HEK293 (cell line): Measurements from ENCODE around the gene RNASEH2A.
A peak's percentile ranks its signal among the peaks of the same experiment; 100 is the strongest.

Source experiments
- CTCF ChIA-PET: fragments of 350-600 bp; formaldehyde crosslinking; extraction: SDS; loops from one replicate; lab custom pipeline; 2021; ENCODE audit warnings: antibody characterized with exemption; lab: Yijun Ruan, JAX
- POLR2A ChIA-PET: fragments of 300-600 bp; formaldehyde crosslinking; extraction: SDS; loops from one replicate; lab custom pipeline; 2020; ENCODE audit warnings: antibody characterized with exemption, inconsistent platforms; lab: Yijun Ruan, JAX
- H3K27ac ChIP-seq: fragments of 200-500 bp; sonication (Bioruptor generic); 2 replicates; pipeline ENCODE4 v1.5.1; 2014; ENCODE audit warnings: low read depth, low read length, control low read depth, inconsistent platforms; ENCODE audit errors: extremely low read depth
- H3K36me3 ChIP-seq, 2 experiments: fragments of 200-500 bp in 1 of 2; sonication (Bioruptor generic) in 1 of 2; 1 replicate in 1 of 2; 2 replicates in 1 of 2; pipeline ENCODE4 v1.5.1; 2014 to 2017; ENCODE audit warnings: inconsistent platforms in 2 of 2, low read length in 2 of 2; ENCODE audit not compliant: control insufficient read depth in 2 of 2, insufficient read depth in 1 of 2
- H3K4me1 ChIP-seq: fragments of 200-500 bp; sonication (Bioruptor generic); 2 replicates; pipeline ENCODE4 v1.5.1; 2014; ENCODE audit warnings: mild to moderate bottlenecking, low read length, inconsistent platforms; ENCODE audit not compliant: control insufficient read depth, insufficient read depth
- H3K4me3 ChIP-seq: 2 replicates; pipeline ENCODE4 v1.5.1; 2011; ENCODE audit warnings: low read depth, mild to moderate bottlenecking, control low read depth, low read length, moderate library complexity
- H3K9me3 ChIP-seq: fragments of 200-500 bp; sonication (Bioruptor generic); 2 replicates; pipeline ENCODE4 v1.5.1; 2014; ENCODE audit warnings: low read depth, low read length, inconsistent platforms; ENCODE audit not compliant: control insufficient read depth, insufficient read depth
- EGR2 ChIP-seq: fragments of 450-650 bp; formaldehyde crosslinking; IDR thresholded peaks from 2 replicates; pipeline ENCODE4 v1.5.1; 2016; ENCODE audit warnings: low read depth, missing biosample characterization, missing genetic modification characterization
- HOXC10 ChIP-seq: sonication (generic); formaldehyde crosslinking; IDR thresholded peaks from 2 replicates; pipeline ENCODE4 v1.8.1; 2023; ENCODE audit warnings: mild to moderate bottlenecking, missing genetic modification reagents
- IKZF3 ChIP-seq: fragments of 450-650 bp; IDR thresholded peaks from 2 replicates; pipeline ENCODE4 v1.5.0; 2018; ENCODE audit warnings: missing biosample characterization, mild to moderate bottlenecking, missing genetic modification characterization, moderate library complexity
- KLF1 ChIP-seq: fragments of 450-650 bp; formaldehyde crosslinking; IDR thresholded peaks from 2 replicates; pipeline ENCODE4 v1.5.1; 2016; ENCODE audit warnings: missing biosample characterization, missing genetic modification characterization
- MEIS1 ChIP-seq: sonication (generic); formaldehyde crosslinking; IDR thresholded peaks from 2 replicates; pipeline ENCODE4 v1.8.1; 2022; ENCODE audit warnings: missing genetic modification reagents, mild to moderate bottlenecking, borderline replicate concordance
- MZF1 ChIP-seq: fragments of 450-650 bp; formaldehyde crosslinking; IDR thresholded peaks from 2 replicates; pipeline ENCODE4 v1.5.1; 2017; ENCODE audit warnings: missing biosample characterization, missing genetic modification characterization, borderline replicate concordance
- PRDM1 ChIP-seq: fragments of 450-650 bp; formaldehyde crosslinking; IDR thresholded peaks from 2 replicates; pipeline ENCODE4; 2016; ENCODE audit warnings: missing biosample characterization, missing genetic modification characterization
- REPIN1 ChIP-seq: fragments of 450-650 bp; formaldehyde crosslinking; IDR thresholded peaks from 2 replicates; pipeline ENCODE4 v1.5.1; 2017; ENCODE audit warnings: missing biosample characterization, missing genetic modification characterization, low read depth
- SP3 ChIP-seq: fragments of 450-650 bp; formaldehyde crosslinking; IDR thresholded peaks from 2 replicates; pipeline ENCODE4 v1.5.1; 2016; ENCODE audit warnings: missing biosample characterization, missing genetic modification characterization
- SP7 ChIP-seq: fragments of 450-650 bp; formaldehyde crosslinking; IDR thresholded peaks from 2 replicates; pipeline ENCODE4 v1.5.1; 2016; ENCODE audit warnings: missing biosample characterization, missing genetic modification characterization
- ZFP37 ChIP-seq: fragments of 450-650 bp; formaldehyde crosslinking; IDR thresholded peaks from 2 replicates; pipeline ENCODE4 v1.5.1; 2016; ENCODE audit warnings: missing biosample characterization, missing genetic modification characterization
- ZIC2 ChIP-seq: fragments of 450-650 bp; formaldehyde crosslinking; IDR thresholded peaks from 2 replicates; pipeline ENCODE4 v1.5.1; 2016; ENCODE audit warnings: missing biosample characterization, missing genetic modification characterization
- ZNF121 ChIP-seq: fragments of 450-650 bp; formaldehyde crosslinking; IDR thresholded peaks from 2 replicates; pipeline ENCODE4 v1.5.1; 2016; ENCODE audit warnings: missing biosample characterization, missing genetic modification characterization
- ZNF132 ChIP-seq: fragments of 450-650 bp; formaldehyde crosslinking; IDR thresholded peaks from 2 replicates; pipeline ENCODE4 v1.5.1; 2017; ENCODE audit warnings: missing biosample characterization, missing genetic modification characterization, borderline replicate concordance
- ZNF211 ChIP-seq: fragments of 450-650 bp; formaldehyde crosslinking; IDR thresholded peaks from 2 replicates; pipeline ENCODE4 v1.5.1; 2016; ENCODE audit warnings: low read depth, missing biosample characterization, missing genetic modification characterization
- ZNF626 ChIP-seq: fragments of 450-650 bp; sonication (Bioruptor Pico); formaldehyde crosslinking; IDR thresholded peaks from 2 replicates; pipeline ENCODE4 v1.5.1; 2018; ENCODE audit warnings: missing biosample characterization, missing genetic modification characterization, inconsistent platforms
- ZNF701 ChIP-seq: fragments of 450-650 bp; formaldehyde crosslinking; IDR thresholded peaks from 2 replicates; pipeline ENCODE4 v1.5.1; 2016; ENCODE audit warnings: missing biosample characterization, missing genetic modification characterization
- ZNF76 ChIP-seq: fragments of 450-650 bp; formaldehyde crosslinking; IDR thresholded peaks from 2 replicates; pipeline ENCODE4; 2016; ENCODE audit warnings: low read depth, missing biosample characterization, missing genetic modification characterization, borderline replicate concordance
- TF ChIP-seq, protein P1 (sequence below): fragments of 450-650 bp; formaldehyde crosslinking; IDR thresholded peaks from 2 replicates; pipeline ENCODE4 v1.5.1; 2016; ENCODE audit warnings: missing biosample characterization, missing genetic modification characterization, borderline replicate concordance
- TF ChIP-seq, protein P2 (sequence below): fragments of 450-650 bp; formaldehyde crosslinking; IDR thresholded peaks from 2 replicates; pipeline ENCODE4 v1.5.1; 2016; ENCODE audit warnings: missing biosample characterization, missing genetic modification characterization
- TF ChIP-seq, protein P3 (sequence below): fragments of 450-650 bp; formaldehyde crosslinking; IDR thresholded peaks from 2 replicates; pipeline ENCODE4 v1.5.1; 2016; ENCODE audit warnings: missing biosample characterization, missing genetic modification characterization, low read depth
- TF ChIP-seq, protein P4 (sequence below): fragments of 450-650 bp; formaldehyde crosslinking; IDR thresholded peaks from 2 replicates; pipeline ENCODE4; 2016; ENCODE audit warnings: missing biosample characterization, missing genetic modification characterization
- TF ChIP-seq, protein P5 (sequence below): fragments of 450-650 bp; formaldehyde crosslinking; IDR thresholded peaks from 2 replicates; pipeline ENCODE4 v1.5.1; 2016; ENCODE audit warnings: missing biosample characterization, missing genetic modification characterization

The RNASEH2A gene

DNA sequence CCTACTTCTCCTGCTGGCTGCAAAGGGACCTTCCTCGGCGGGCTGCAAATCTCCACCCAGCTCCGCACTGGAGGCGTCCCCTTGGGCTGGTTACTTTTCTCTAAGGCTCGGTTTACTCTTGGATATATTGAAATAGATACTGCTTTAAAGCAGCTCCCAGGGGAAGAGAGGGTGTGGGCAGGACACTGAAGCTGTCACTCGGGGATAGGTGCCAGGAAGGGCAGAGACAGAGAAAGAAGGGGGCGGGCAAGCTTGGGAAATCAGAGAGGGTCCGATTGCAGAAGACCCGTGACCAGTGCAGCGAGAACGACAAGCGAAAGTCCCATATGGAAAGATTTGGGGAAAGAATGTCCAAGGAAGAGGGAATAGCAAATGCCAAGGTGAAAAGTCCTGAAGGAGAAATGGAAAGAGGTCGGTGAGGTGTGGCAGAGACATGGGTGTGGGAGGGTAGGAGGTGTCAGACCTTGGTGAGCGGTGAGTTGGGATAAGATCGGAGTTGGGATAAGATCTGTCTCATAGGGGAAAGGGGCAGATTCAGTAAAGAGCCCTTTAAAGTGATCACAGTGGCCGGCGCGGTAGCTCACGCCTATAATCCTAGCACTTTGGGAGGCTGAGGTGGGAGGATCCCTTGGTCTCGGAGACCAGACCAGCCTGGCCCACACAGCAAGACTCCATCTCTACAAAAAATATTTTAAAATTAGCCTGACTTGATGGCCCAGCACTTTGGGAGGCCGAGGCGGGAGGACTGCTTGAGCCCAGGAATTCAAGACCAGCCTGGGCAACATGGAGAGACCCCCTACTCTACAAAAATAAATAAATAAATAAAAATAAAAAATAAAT, 3.9 kb upstream of the RNASEH2A start:
- peak overlapping the region; percentile 86 for H3K4me3 ChIP-seq
- no peaks in the 10 kb centered on the region for H3K9me3 ChIP-seq
- H3K4me1 ChIP-seq = no peaks in the 10 kb centered on the region; the same call in 1 of the 2 replicates
- H3K36me3 ChIP-seq = peaks cover 9 to 29% of the 10 kb centered on the region in 2 experiments; a peak in 2 of 3 replicates
- H3K27ac ChIP-seq = peak overlapping the region; percentile 76; the same call in 1 of the 2 replicates
- ChIA-PET POLR2A (interaction anchor here (0.6 to 2.8 kb wide), 3 partner anchors 11 to 961 kb away, joined by 3 to 18 read pairs (median 5); partner anchors contain the start of gene JUNB), CTCF (interaction anchor here (0.6 to 16.5 kb wide), 5 partner anchors 25 to 844 kb away, joined by 3 to 386 read pairs (median 3); no protein-coding TSS in a partner anchor)
- no peak; the same call in 1 of the 2 replicates for TF ChIP-seq ZIC2 (tag by site-specific recombination)
- TF ChIP-seq, protein P1, sequence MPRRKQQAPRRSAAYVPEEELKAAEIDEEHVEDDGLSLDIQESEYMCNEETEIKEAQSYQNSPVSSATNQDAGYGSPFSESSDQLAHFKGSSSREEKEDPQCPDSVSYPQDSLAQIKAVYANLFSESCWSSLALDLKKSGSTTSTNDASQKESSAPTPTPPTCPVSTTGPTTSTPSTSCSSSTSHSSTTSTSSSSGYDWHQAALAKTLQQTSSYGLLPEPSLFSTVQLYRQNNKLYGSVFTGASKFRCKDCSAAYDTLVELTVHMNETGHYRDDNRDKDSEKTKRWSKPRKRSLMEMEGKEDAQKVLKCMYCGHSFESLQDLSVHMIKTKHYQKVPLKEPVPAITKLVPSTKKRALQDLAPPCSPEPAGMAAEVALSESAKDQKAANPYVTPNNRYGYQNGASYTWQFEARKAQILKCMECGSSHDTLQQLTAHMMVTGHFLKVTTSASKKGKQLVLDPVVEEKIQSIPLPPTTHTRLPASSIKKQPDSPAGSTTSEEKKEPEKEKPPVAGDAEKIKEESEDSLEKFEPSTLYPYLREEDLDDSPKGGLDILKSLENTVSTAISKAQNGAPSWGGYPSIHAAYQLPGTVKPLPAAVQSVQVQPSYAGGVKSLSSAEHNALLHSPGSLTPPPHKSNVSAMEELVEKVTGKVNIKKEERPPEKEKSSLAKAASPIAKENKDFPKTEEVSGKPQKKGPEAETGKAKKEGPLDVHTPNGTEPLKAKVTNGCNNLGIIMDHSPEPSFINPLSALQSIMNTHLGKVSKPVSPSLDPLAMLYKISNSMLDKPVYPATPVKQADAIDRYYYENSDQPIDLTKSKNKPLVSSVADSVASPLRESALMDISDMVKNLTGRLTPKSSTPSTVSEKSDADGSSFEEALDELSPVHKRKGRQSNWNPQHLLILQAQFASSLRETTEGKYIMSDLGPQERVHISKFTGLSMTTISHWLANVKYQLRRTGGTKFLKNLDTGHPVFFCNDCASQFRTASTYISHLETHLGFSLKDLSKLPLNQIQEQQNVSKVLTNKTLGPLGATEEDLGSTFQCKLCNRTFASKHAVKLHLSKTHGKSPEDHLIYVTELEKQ (tag by site-specific recombination) = no peak
- TF ChIP-seq, protein P2, sequence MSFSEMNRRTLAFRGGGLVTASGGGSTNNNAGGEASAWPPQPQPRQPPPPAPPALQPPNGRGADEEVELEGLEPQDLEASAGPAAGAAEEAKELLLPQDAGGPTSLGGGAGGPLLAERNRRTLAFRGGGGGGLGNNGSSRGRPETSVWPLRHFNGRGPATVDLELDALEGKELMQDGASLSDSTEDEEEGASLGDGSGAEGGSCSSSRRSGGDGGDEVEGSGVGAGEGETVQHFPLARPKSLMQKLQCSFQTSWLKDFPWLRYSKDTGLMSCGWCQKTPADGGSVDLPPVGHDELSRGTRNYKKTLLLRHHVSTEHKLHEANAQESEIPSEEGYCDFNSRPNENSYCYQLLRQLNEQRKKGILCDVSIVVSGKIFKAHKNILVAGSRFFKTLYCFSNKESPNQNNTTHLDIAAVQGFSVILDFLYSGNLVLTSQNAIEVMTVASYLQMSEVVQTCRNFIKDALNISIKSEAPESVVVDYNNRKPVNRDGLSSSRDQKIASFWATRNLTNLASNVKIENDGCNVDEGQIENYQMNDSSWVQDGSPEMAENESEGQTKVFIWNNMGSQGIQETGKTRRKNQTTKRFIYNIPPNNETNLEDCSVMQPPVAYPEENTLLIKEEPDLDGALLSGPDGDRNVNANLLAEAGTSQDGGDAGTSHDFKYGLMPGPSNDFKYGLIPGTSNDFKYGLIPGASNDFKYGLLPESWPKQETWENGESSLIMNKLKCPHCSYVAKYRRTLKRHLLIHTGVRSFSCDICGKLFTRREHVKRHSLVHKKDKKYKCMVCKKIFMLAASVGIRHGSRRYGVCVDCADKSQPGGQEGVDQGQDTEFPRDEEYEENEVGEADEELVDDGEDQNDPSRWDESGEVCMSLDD = no peak
- peak; percentile 76 for TF ChIP-seq MZF1 (tag by site-specific recombination)
- TF ChIP-seq PRDM1 = peak; percentile 79
- TF ChIP-seq SP3 (tag by site-specific recombination) = peak; percentile 50; the same call in 1 of the 2 replicates
- TF ChIP-seq ZNF626 = no peak
- TF ChIP-seq REPIN1 = no peak
- TF ChIP-seq IKZF3 (tag by site-specific recombination) = peak; percentile 23; the same call in 1 of the 2 replicates
- TF ChIP-seq MEIS1 = no peak
- TF ChIP-seq, protein P3, sequence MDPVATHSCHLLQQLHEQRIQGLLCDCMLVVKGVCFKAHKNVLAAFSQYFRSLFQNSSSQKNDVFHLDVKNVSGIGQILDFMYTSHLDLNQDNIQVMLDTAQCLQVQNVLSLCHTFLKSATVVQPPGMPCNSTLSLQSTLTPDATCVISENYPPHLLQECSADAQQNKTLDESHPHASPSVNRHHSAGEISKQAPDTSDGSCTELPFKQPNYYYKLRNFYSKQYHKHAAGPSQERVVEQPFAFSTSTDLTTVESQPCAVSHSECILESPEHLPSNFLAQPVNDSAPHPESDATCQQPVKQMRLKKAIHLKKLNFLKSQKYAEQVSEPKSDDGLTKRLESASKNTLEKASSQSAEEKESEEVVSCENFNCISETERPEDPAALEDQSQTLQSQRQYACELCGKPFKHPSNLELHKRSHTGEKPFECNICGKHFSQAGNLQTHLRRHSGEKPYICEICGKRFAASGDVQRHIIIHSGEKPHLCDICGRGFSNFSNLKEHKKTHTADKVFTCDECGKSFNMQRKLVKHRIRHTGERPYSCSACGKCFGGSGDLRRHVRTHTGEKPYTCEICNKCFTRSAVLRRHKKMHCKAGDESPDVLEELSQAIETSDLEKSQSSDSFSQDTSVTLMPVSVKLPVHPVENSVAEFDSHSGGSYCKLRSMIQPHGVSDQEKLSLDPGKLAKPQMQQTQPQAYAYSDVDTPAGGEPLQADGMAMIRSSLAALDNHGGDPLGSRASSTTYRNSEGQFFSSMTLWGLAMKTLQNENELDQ (tag by site-specific recombination) = no peak
- peak; percentile 82 for TF ChIP-seq EGR2
- peak; percentile 93 for TF ChIP-seq ZNF121
- no peak for TF ChIP-seq ZNF701 (tag by site-specific recombination)
- no peak for TF ChIP-seq ZFP37 (tag by site-specific recombination)
- TF ChIP-seq ZNF211 (tag by site-specific recombination) = no peak
- TF ChIP-seq KLF1 (tag by site-specific recombination) = 0 out of 2 replicates have a peak, but pooled peaks have one; percentile 54
- TF ChIP-seq ZNF76 (tag by site-specific recombination) = 0 out of 2 replicates have a peak, but pooled peaks have one; percentile 9
- TF ChIP-seq, protein P4, sequence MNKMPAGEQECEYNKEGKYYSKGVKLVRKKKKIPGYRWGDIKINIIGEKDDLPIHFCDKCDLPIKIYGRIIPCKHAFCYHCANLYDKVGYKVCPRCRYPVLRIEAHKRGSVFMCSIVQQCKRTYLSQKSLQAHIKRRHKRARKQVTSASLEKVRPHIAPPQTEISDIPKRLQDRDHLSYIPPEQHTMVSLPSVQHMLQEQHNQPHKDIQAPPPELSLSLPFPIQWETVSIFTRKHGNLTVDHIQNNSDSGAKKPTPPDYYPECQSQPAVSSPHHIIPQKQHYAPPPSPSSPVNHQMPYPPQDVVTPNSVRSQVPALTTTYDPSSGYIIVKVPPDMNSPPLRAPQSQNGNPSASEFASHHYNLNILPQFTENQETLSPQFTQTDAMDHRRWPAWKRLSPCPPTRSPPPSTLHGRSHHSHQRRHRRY (tag by site-specific recombination) = no peak
- TF ChIP-seq SP7 = no peak
- no peak for TF ChIP-seq ZNF132
- no peak for TF ChIP-seq HOXC10 (CRISPR knock-in tag)
- TF ChIP-seq, protein P5, sequence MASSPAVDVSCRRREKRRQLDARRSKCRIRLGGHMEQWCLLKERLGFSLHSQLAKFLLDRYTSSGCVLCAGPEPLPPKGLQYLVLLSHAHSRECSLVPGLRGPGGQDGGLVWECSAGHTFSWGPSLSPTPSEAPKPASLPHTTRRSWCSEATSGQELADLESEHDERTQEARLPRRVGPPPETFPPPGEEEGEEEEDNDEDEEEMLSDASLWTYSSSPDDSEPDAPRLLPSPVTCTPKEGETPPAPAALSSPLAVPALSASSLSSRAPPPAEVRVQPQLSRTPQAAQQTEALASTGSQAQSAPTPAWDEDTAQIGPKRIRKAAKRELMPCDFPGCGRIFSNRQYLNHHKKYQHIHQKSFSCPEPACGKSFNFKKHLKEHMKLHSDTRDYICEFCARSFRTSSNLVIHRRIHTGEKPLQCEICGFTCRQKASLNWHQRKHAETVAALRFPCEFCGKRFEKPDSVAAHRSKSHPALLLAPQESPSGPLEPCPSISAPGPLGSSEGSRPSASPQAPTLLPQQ (tag by site-specific recombination) = no peak
